ENCODE data around the gene GRM4.

GRM4 gene

GRCh38 chr6:34172961-34173775, 27.3 kb upstream of the GRM4 start:
- H3K4me3 ChIP-seq (ENCODE audit: low read depth, low read length), result no peak overlapping the region
- TF ChIP-seq, protein P1, sequence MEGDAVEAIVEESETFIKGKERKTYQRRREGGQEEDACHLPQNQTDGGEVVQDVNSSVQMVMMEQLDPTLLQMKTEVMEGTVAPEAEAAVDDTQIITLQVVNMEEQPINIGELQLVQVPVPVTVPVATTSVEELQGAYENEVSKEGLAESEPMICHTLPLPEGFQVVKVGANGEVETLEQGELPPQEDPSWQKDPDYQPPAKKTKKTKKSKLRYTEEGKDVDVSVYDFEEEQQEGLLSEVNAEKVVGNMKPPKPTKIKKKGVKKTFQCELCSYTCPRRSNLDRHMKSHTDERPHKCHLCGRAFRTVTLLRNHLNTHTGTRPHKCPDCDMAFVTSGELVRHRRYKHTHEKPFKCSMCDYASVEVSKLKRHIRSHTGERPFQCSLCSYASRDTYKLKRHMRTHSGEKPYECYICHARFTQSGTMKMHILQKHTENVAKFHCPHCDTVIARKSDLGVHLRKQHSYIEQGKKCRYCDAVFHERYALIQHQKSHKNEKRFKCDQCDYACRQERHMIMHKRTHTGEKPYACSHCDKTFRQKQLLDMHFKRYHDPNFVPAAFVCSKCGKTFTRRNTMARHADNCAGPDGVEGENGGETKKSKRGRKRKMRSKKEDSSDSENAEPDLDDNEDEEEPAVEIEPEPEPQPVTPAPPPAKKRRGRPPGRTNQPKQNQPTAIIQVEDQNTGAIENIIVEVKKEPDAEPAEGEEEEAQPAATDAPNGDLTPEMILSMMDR (IDR thresholded peaks at IDR 0.05; ENCODE audit: low read depth, low read length, missing control alignments), result no peak
- DNase-seq (ENCODE audit: low read depth), result no peak
- in situ Hi-C loops (cut with HindIII; ENCODE audit: low sequenced_read_pairs), result no loop called here

- no peak for DNase-seq (ENCODE audit: low read depth)
- TF ChIP-seq, protein P1 (IDR thresholded peaks at IDR 0.05; ENCODE audit: low read depth, low read length, missing control alignments), result no peak
- no peak overlapping the region for H3K4me3 ChIP-seq (ENCODE audit: low read depth, low read length)
- in situ Hi-C loops (cut with HindIII; ENCODE audit: low sequenced_read_pairs), result no loop called here
Observed at GRCh38 chr6:34170346-34170745, 24.5 kb upstream of the GRM4 start.

GRCh38 chr6:34169897-34170296, 24.0 kb upstream of the GRM4 start:
- in situ Hi-C loops (cut with HindIII; ENCODE audit: low sequenced_read_pairs), result loop anchor here (10.0 kb wide), 1 partner anchor 435 kb away; no protein-coding TSS in a partner anchor
- TF ChIP-seq, protein P1 (IDR thresholded peaks at IDR 0.05; ENCODE audit: low read depth, low read length, missing control alignments), result no peak
- no peak overlapping the region for H3K4me3 ChIP-seq (ENCODE audit: low read depth, low read length)
- no peak for DNase-seq (ENCODE audit: low read depth)

DNA sequence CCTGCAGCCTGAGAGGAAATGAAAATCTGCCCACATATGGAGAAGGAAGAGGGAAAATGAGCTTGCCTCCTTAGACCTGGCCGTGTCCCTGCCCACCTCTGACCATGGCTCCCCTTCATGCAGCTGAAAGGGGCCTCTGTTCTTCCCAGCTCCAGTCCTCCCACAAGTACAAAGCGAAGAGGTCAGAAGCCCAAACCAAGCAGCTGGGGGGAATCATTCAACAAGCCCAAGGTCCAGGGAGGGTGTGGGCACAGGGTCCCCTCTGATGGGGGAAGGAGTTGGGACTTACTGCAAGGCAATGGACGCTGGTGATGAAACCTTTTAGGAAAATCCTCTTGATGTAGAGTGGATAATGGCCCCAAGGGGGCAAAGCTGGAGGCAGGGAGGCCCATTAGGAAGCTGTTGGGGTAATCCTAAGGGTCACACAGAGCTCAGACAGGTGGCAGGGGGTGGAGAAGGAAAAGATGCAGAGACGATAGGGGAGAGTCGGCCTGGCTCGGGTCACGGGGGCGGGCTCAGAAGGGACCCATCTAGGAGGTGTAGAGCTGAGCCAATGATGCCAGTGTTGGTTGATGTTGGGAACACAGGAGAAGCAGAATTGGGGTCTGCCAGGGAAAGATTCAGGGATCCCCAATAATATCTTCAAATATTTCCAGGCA, 16.1 kb upstream of the GRM4 start:
- TF ChIP-seq, protein P1 (IDR thresholded peaks at IDR 0.05; ENCODE audit: low read depth, low read length, missing control alignments), result no peak
- no peak for DNase-seq (ENCODE audit: low read depth)
- in situ Hi-C loops (cut with HindIII; ENCODE audit: low sequenced_read_pairs), result loop anchor here (10.0 kb wide), 1 partner anchor 443 kb away; no protein-coding TSS in a partner anchor

DNA sequence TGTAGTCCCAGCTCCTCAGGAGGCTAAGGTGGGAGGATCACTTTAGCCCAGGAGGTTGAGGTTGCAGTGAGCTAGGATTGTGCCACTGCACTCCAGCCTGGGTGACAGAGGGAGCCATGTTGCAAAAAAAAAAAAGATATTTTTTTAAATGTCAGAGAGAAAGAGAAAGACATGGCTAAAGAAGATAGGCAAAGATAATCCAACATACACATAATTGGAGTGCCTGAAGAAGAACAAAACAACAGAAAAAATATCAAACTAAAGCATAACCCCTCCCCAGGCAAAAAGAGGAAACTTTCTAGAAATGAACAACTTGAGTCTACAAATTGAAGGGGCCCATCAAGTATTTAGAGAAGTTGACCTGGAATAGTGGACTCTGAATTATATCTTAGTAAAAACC, 14.0 kb upstream of the GRM4 start:
- DNase-seq (ENCODE audit: low read depth), result no peak
- in situ Hi-C loops (cut with HindIII; ENCODE audit: low sequenced_read_pairs), result loop anchor here (10.0 kb wide), 1 partner anchor 445 kb away; no protein-coding TSS in a partner anchor
- TF ChIP-seq, protein P1 (IDR thresholded peaks at IDR 0.05; ENCODE audit: low read depth, low read length, missing control alignments), result no peak
- no peak overlapping the region for H3K4me3 ChIP-seq (ENCODE audit: low read depth, low read length)

More for the DNA sequence above, 16.1 kb upstream of the GRM4 start:
- H3K4me3 ChIP-seq (ENCODE audit: low read depth, low read length), result no peak overlapping the region

DNA sequence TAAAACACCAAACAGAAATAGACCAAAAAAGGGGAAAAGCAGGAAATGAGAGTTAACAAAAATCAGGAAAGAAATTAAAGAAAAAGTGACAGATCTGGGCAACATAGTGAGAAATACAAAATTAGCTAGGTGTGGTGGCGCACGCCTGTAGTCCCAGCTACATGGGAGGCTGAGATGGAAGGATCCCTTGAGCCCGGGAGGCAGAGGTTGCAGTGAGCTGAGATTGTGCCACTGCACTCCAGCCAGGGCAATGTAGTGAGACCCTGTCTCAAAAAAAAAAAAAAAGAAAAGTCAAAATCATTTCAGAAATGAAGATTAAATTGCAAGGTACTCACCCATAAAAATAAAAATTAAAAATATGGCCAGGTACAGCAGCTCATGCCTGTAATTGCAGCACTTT, 13.0 kb upstream of the GRM4 start:
- TF ChIP-seq, protein P1 (IDR thresholded peaks at IDR 0.05; ENCODE audit: low read depth, low read length, missing control alignments), result no peak
- no peak for DNase-seq (ENCODE audit: low read depth)
- in situ Hi-C loops (cut with HindIII; ENCODE audit: low sequenced_read_pairs), result no loop called here
- H3K4me3 ChIP-seq (ENCODE audit: low read depth, low read length), result no peak overlapping the region
